K562 (cell line): Measurements from ENCODE around the gene OSGIN1. TPM values are rescaled to one million over a fixed set of nuclear protein-coding genes. Genes with fewer than 3 reads are reported as not detected.

Experiments used
- ATAC-seq: fragments of 200-7000 bp; cut with Tn5 transposase; 3 replicates; pipeline ENCODE4 v1.9.1; 2020; ENCODE audit warnings: moderate library complexity
- BruUV-seq: library from RNA; stranded (reverse); fragments of 400-500 nt; replicated peaks from 2 replicates; lab custom pipeline; 2021; lab: Mats Ljungman, UMichigan
- CTCF ChIA-PET: fragments of 300-600 bp; formaldehyde crosslinking; extraction: SDS; loops from one replicate; lab custom pipeline; 2021; ENCODE audit warnings: low intra/inter-chr PET ratio; lab: Yijun Ruan, JAX
- POLR2A ChIA-PET: fragments of 300-600, 350-650 bp; sonication (Branson Sonifier 250); formaldehyde crosslinking; extraction: SDS; loops from one replicate; lab custom pipeline; 2021; ENCODE audit warnings: antibody characterized with exemption, inconsistent platforms; lab: Yijun Ruan, JAX
- DNase-seq, 4 experiments: peaks; one replicate each; pipeline versions ENCODE4 v3.0.0 to v3.0.0-alpha.2; 2011 to 2018; ENCODE audit warnings: low spot score in 3 of 4, mixed read lengths in 3 of 4; ENCODE audit errors: extremely low read depth in 1 of 4
- FAIRE-seq: peaks from 2 replicates; lab custom pipeline; 2011; peaks lifted over from hg19 to GRCh38; lab: Jason Lieb, UNC
- H2AFZ ChIP-seq: 2 replicates; pipeline ENCODE4 v1.6.0; 2011; ENCODE audit warnings: low read depth, low read length, control low read depth, inconsistent platforms
- H3K27ac ChIP-seq: fragments of 200-600 bp; 3 replicates; pipeline ENCODE4 v1.8.0; 2011; ENCODE audit warnings: low read depth, mild to moderate bottlenecking, control low read depth, inconsistent platforms, low read length, moderate library complexity, mixed read lengths; ENCODE audit errors: extremely low read depth
- H3K27me3 ChIP-seq, 2 experiments: fragments of 300-600 bp in 1 of 2; 2 replicates in 1 of 2; 3 replicates in 1 of 2; pipeline versions ENCODE4 v1.6.0 to v1.8.0; 2011; ENCODE audit warnings: inconsistent platforms in 2 of 2, low read length in 2 of 2, mild to moderate bottlenecking in 1 of 2, mixed read lengths in 1 of 2, moderate library complexity in 1 of 2; ENCODE audit not compliant: control insufficient read depth in 2 of 2, insufficient read depth in 2 of 2
- H3K36me3 ChIP-seq: fragments of 300-600 bp; 3 replicates; pipeline ENCODE4 v1.8.0; 2011; ENCODE audit warnings: mild to moderate bottlenecking, low read length, inconsistent platforms; ENCODE audit not compliant: control insufficient read depth, insufficient read depth
- H3K4me1 ChIP-seq, 2 experiments: fragments of 200-600 bp in 1 of 2; replicated peaks in 1 of 2; 2 replicates in 1 of 2; 3 replicates in 1 of 2; pipeline versions ENCODE4 v1.5.1 to v1.8.0; 2011; ENCODE audit warnings: inconsistent platforms in 2 of 2, low read length in 2 of 2, mild to moderate bottlenecking in 1 of 2, mixed read lengths in 1 of 2, moderate library complexity in 1 of 2; ENCODE audit not compliant: control insufficient read depth in 2 of 2, insufficient read depth in 2 of 2
- H3K4me2 ChIP-seq: 2 replicates; pipeline ENCODE4 v1.6.1; 2011; ENCODE audit warnings: low read length, control low read depth, inconsistent platforms, mixed read lengths; ENCODE audit not compliant: insufficient read depth
- H3K4me3 ChIP-seq: fragments of 200-600 bp; sonication (generic), shearing (Covaris generic); 2 replicates; pipeline ENCODE4 v1.5.1; 2016; ENCODE audit warnings: control low read depth, inconsistent platforms
- H3K79me2 ChIP-seq: fragments of 200-600 bp; 3 replicates; pipeline ENCODE4 v1.8.0; 2011; ENCODE audit warnings: low read length, inconsistent platforms; ENCODE audit not compliant: control insufficient read depth, insufficient read depth
- H3K9ac ChIP-seq, 2 experiments: 2 replicates each; pipeline versions ENCODE4 v1.6.0 to v1.6.1; 2011; ENCODE audit warnings: low read depth in 2 of 2, low read length in 2 of 2, control low read depth in 1 of 2, inconsistent platforms in 1 of 2, mild to moderate bottlenecking in 1 of 2, mixed read lengths in 1 of 2; ENCODE audit not compliant: insufficient read depth in 1 of 2
- H3K9me1 ChIP-seq: one replicate; pipeline ENCODE4 v1.6.0; 2011; ENCODE audit warnings: inconsistent platforms, mild to moderate bottlenecking, low read length, moderate library complexity; ENCODE audit not compliant: control insufficient read depth, insufficient read depth
- H3K9me3 ChIP-seq: replicated peaks from 2 replicates; pipeline ENCODE4 v1.5.1; 2011; ENCODE audit warnings: low read depth, low read length, inconsistent platforms; ENCODE audit not compliant: control insufficient read depth, insufficient read depth
- H4K20me1 ChIP-seq: replicated peaks from 2 replicates; pipeline ENCODE4 v1.6.1; 2011; ENCODE audit warnings: low read length, inconsistent platforms, mixed read lengths; ENCODE audit not compliant: control insufficient read depth, insufficient read depth
- ARNT ChIP-seq, 2 experiments: fragments of 450-650 bp; IDR thresholded peaks; 2 replicates each; pipeline ENCODE4 v1.6.1; 2016; ENCODE audit warnings: mild to moderate bottlenecking in 1 of 2
- NFIC ChIP-seq: fragments of 450-650 bp; IDR thresholded peaks from 2 replicates; pipeline ENCODE4 v1.6.1; 2017; ENCODE audit warnings: mild to moderate bottlenecking, inconsistent platforms
- ZNF347 ChIP-seq: fragments of 450-650 bp; formaldehyde crosslinking; IDR thresholded peaks from 2 replicates; pipeline ENCODE4 v1.4.0; 2020; ENCODE audit warnings: low read depth, mild to moderate bottlenecking, moderate library complexity
- WGBS: fragments of 100-300 bp; shearing (Covaris generic); methylation state at CpG from one replicate; pipeline ENCODE4 v1.1.6; 2016; ENCODE audit warnings: low coverage, mixed read lengths; ENCODE audit not compliant: insufficient coverage; ENCODE audit errors: missing lambda C conversion rate; 5-methylcytosine and 5-hydroxymethylcytosine counted together
- in situ Hi-C: fragments of 300-500 bp; cut with MboI; formaldehyde crosslinking; loops from 4 replicates; pipeline ENCODE4 v1.15.0; 2018; ENCODE audit warnings: inconsistent platforms, mixed read lengths
- intact Hi-C: fragments of 100-400 bp; cut with micrococcal nuclease; formaldehyde crosslinking; loops from 2 replicates; pipeline ENCODE4 v1.14.2; 2022
- polyA plus RNA-seq, 8 experiments: library from polyadenylated mRNA; depleted of rRNA in 4 of 8; stranded (reverse) in 5 of 8; unstranded in 3 of 8; fragments of >200 nt; fragmentation: Nextera tagmentation in 2 of 8; fragmentation: Illumina TruSeq in 1 of 8; extraction: Ambion mirVana in 2 of 8; extraction: Trizol in 1 of 8; gene quantifications; 2 replicates each; pipeline versions ENCODE4 v1.2.1 to v1.2.3, GENCODE V29; 2011 to 2014; ENCODE audit warnings: inconsistent platforms in 1 of 8, missing spikeins in 1 of 8
- total RNA-seq, 7 experiments: library from RNA; depleted of rRNA in 6 of 7; stranded (reverse); fragments of >200 nt in 6 of 7; fragmentation: Illumina TruSeq in 2 of 7; extraction: Trizol in 2 of 7; gene quantifications; 2 replicates each; pipeline versions ENCODE4 v1.2.1 to v1.2.3, GENCODE V29; 2011 to 2021; ENCODE audit warnings: low replicate concordance in 1 of 7
- TF ChIP-seq, protein P1 (sequence below): fragments of 450-650 bp; IDR thresholded peaks from 2 replicates; pipeline ENCODE4 v1.7.1; 2018; ENCODE audit warnings: mild to moderate bottlenecking, low read depth; ENCODE audit not compliant: partially characterized antibody

The OSGIN1 gene
- total and polyA plus RNA-seq, 9 of the 15 experiments (the other 6 are each of a cell fraction or from before 2014, with no cell fraction given) = 0.03 to 3.6 (median 1.6) TPM

GRCh38 chr16:83940119-83940518, 12.9 kb upstream of the OSGIN1 start:
- CTCF ChIA-PET = no interaction called here
- Histone ChIP-seq H3K4me2 (no peak overlapping the region), H4K20me1 (peaks cover 6% of the 10 kb centered on the region; the same call in 1 of the 2 replicates), H3K9me3 (no peaks in the 10 kb centered on the region), H3K9me1 (no peaks in the 10 kb centered on the region), H3K36me3 (no peaks in the 10 kb centered on the region), H3K27ac (no peak overlapping the region), H3K9ac (no peak overlapping the region), H3K79me2 (no peaks in the 10 kb centered on the region), H3K27me3 (peaks cover 14 to 36% of the 10 kb centered on the region in 2 experiments; a peak in 4 of 5 replicates), H3K4me1 (peaks cover 0 to 34% of the 10 kb centered on the region in 2 experiments; a peak in 2 of 5 replicates), H3K4me3 (no peak overlapping the region), H2AFZ (peak overlapping the region; percentile 38; the same call in 1 of the 2 replicates)
- BruUV-seq = no TSS peak
- POLR2A ChIA-PET = no interaction called here
- no peak for FAIRE-seq
- in situ Hi-C loops (no loop called here), intact Hi-C loops (no loop called here)
- 35% methylated on average over 12 of the region's 12 CpGs for WGBS
- ATAC-seq = no peak
- TF ChIP-seq ZNF347 (CRISPR knock-in tag) = no peak
- TF ChIP-seq, protein P1, sequence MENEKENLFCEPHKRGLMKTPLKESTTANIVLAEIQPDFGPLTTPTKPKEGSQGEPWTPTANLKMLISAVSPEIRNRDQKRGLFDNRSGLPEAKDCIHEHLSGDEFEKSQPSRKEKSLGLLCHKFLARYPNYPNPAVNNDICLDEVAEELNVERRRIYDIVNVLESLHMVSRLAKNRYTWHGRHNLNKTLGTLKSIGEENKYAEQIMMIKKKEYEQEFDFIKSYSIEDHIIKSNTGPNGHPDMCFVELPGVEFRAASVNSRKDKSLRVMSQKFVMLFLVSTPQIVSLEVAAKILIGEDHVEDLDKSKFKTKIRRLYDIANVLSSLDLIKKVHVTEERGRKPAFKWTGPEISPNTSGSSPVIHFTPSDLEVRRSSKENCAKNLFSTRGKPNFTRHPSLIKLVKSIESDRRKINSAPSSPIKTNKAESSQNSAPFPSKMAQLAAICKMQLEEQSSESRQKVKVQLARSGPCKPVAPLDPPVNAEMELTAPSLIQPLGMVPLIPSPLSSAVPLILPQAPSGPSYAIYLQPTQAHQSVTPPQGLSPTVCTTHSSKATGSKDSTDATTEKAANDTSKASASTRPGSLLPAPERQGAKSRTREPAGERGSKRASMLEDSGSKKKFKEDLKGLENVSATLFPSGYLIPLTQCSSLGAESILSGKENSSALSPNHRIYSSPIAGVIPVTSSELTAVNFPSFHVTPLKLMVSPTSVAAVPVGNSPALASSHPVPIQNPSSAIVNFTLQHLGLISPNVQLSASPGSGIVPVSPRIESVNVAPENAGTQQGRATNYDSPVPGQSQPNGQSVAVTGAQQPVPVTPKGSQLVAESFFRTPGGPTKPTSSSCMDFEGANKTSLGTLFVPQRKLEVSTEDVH = no peak
- TF ChIP-seq NFIC = peak; percentile 31; the same call in 1 of the 2 replicates
- TF ChIP-seq ARNT (IDR thresholded peaks at IDR 0.05) = no peak
- DNase-seq = no peak
